ENCODE data around the gene PDXP. TPM values are rescaled to one million over a fixed set of nuclear protein-coding genes. Genes with fewer than 3 reads are reported as not detected.

Gene PDXP
- total RNA-seq, 4 donors from 2014 or later: 3.8 to 5.4 (median 4.3) TPM

GRCh38 chr22:37624017-37624365 is 34.5 kb upstream of the PDXP start:
- no peak for DNase-seq (ENCODE audit: low spot score)
- TF ChIP-seq CTCF (IDR thresholded peaks at IDR 0.05): no peak
- no peak for ATAC-seq (ENCODE audit: low FRiP score)

GRCh38 chr22:37624876-37625275 is 33.6 kb upstream of the PDXP start:
- DNase-seq (ENCODE audit: low spot score): no peak
- no peak for TF ChIP-seq CTCF (IDR thresholded peaks at IDR 0.05)
- no peak for ATAC-seq (ENCODE audit: low FRiP score)

GRCh38 chr22:37625737-37626136 is 32.8 kb upstream of the PDXP start:
- no peak for DNase-seq (ENCODE audit: low spot score)
- ATAC-seq (ENCODE audit: low FRiP score): no peak
- no peak for TF ChIP-seq CTCF (IDR thresholded peaks at IDR 0.05)

GRCh38 chr22:37626144-37626543 is 32.4 kb upstream of the PDXP start:
- peak; percentile 82 for ATAC-seq (ENCODE audit: low FRiP score)
- no peak for TF ChIP-seq CTCF (IDR thresholded peaks at IDR 0.05)
- DNase-seq (ENCODE audit: low spot score): no peak

- DNase-seq (ENCODE audit: low spot score) (no peak), ATAC-seq (ENCODE audit: low FRiP score) (no peak)
- no peak for TF ChIP-seq CTCF (IDR thresholded peaks at IDR 0.05)
Observed at GRCh38 chr22:37626556-37627075, 31.9 kb upstream of the PDXP start.

- no peak for ATAC-seq (ENCODE audit: low FRiP score)
- TF ChIP-seq CTCF (IDR thresholded peaks at IDR 0.05): no peak
- no peak for DNase-seq (ENCODE audit: low spot score)
Observed at GRCh38 chr22:37627121-37627520, 31.4 kb upstream of the PDXP start.

GRCh38 chr22:37627545-37627944 is 31.0 kb upstream of the PDXP start:
- ATAC-seq (ENCODE audit: low FRiP score) (no peak), DNase-seq (ENCODE audit: low spot score) (no peak)
- TF ChIP-seq CTCF (IDR thresholded peaks at IDR 0.05): no peak
